Ovary (tissue), 3 donors: ENCODE data around the gene PRR20C.

Experiments
- CTCF ChIP-seq, 3 donors: fragments of 450-650 bp in 2 of 3; fragments of 200-600 bp in 1 of 3; IDR thresholded peaks; one replicate each; pipeline versions ENCODE4 v1.5.1 to v1.8.0; 2016 to 2022; ENCODE audit warnings: antibody characterized with exemption in 3 of 3, mild to moderate bottlenecking in 1 of 3
- EP300 ChIP-seq: sonication (generic); formaldehyde crosslinking; IDR thresholded peaks from one replicate; pipeline ENCODE4 v1.6.1; 2017; ENCODE audit warnings: antibody characterized with exemption
- POLR2A ChIP-seq: fragments of 450-650 bp; IDR thresholded peaks from one replicate; pipeline ENCODE4 v1.6.1; 2017; ENCODE audit warnings: antibody characterized with exemption, mild to moderate bottlenecking, moderate library complexity
- donor health status: DM: no; HTN: no; CAD: no.

GRCh38 chr13:57191667-57192066 lies 37.8 kb downstream of the PRR20C start:
- TF ChIP-seq EP300 (no peak), CTCF (IDR thresholded peaks at IDR 0.05) (no peak), POLR2A (no peak)
